GM13977 (cell line): ENCODE data around the gene PDE4D.

ENCODE experiments used
- DNase-seq: peaks from one replicate; pipeline ENCODE4 v3.0.0; 2012; ENCODE audit warnings: low spot score
- in situ Hi-C: fragments of 300-500 bp; cut with MboI; formaldehyde crosslinking; loops from one replicate; pipeline ENCODE4 v1.12.0; 2022; ENCODE audit warnings: low sequenced_read_pairs, low pct_unique_long_range_greater_than_20kb, mixed read lengths, inconsistent platforms; ENCODE audit not compliant: unreplicated experiment
- TF ChIP-seq, protein P1 (sequence below): IDR thresholded peaks from 2 replicates; pipeline ENCODE4 v1.5.1; 2012; ENCODE audit warnings: mild to moderate bottlenecking, control low read depth; ENCODE audit not compliant: insufficient read depth; ENCODE audit errors: extremely low read depth, missing control alignments

The PDE4D gene

DNA sequence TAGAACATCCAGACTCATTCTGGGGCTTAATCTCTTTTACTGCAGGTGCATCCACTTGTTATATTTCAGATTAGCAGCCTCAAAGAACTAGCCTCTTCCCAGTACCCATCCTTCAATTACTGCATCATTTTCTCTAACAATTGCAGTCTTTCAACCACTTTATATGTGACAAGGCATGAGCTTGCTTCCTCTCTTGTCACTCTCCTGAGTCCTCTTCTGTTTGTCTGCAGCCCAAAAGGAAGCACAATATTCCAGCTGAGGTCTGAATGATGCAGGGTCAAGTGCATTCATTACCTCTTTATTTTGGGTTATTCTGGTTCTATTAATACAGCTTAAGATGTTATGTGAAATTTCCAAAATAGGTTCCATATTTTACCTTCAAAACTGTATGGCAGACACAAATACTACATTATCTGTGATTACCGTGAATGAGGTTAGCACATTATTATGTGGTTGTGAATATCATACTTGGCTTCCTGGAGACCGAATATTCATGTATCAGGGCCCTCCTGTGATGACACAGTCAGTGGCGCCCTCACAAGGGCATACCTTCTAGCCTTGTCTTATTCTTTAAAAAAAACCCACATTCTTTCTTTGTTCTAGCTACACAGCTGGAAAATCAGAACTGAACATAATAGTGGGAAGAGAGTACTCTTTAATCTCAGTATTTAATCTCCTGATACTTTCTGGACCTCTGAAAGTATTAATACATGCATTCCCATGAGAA is 323.8 kb downstream of the PDE4D start:
- DNase-seq: no peak
- TF ChIP-seq, protein P1, sequence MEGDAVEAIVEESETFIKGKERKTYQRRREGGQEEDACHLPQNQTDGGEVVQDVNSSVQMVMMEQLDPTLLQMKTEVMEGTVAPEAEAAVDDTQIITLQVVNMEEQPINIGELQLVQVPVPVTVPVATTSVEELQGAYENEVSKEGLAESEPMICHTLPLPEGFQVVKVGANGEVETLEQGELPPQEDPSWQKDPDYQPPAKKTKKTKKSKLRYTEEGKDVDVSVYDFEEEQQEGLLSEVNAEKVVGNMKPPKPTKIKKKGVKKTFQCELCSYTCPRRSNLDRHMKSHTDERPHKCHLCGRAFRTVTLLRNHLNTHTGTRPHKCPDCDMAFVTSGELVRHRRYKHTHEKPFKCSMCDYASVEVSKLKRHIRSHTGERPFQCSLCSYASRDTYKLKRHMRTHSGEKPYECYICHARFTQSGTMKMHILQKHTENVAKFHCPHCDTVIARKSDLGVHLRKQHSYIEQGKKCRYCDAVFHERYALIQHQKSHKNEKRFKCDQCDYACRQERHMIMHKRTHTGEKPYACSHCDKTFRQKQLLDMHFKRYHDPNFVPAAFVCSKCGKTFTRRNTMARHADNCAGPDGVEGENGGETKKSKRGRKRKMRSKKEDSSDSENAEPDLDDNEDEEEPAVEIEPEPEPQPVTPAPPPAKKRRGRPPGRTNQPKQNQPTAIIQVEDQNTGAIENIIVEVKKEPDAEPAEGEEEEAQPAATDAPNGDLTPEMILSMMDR: no peak
- in situ Hi-C loops: no loop called here

DNA sequence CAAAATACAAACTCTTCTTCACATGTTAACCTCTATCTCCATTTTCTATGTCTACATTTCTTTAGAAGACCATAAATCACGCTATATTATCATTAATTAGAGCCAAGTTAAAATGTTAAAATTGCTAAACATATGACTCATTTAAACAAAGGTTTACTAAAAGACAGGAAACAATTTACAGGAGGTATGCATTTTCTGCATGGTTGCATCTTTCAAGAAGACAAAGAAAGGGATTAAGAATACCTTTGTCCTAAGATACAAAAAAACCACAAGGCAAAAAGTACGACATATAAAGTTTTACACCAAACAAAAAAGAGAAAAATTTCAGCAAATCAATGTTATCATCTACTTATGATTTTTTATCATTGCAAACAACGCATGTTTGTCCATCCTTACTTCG is 324.4 kb downstream of the PDE4D start:
- TF ChIP-seq, protein P1: no peak
- in situ Hi-C loops: no loop called here

DNA sequence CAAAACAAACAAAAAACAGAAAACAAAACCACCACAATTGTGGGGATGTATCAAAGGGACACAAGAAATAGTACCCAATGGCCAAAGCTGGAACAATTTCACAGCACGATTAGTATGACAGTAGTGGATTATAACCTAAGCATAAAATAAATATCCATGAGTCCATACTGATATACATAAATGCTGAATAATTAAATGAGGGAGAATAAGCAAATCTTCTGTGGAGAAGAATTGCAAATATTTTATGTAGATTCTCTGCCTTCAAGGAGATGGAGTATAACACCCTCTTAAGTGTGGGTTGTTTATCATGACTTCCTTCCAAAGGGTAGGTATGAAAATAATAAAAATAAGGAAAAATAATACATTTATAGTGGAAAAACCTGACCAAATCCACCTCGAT is 325.4 kb downstream of the PDE4D start:
- TF ChIP-seq, protein P1: no peak
- in situ Hi-C loops: no loop called here
- no peak for DNase-seq

More for the DNA sequence above, 324.4 kb downstream of the PDE4D start:
- DNase-seq: no peak

DNA sequence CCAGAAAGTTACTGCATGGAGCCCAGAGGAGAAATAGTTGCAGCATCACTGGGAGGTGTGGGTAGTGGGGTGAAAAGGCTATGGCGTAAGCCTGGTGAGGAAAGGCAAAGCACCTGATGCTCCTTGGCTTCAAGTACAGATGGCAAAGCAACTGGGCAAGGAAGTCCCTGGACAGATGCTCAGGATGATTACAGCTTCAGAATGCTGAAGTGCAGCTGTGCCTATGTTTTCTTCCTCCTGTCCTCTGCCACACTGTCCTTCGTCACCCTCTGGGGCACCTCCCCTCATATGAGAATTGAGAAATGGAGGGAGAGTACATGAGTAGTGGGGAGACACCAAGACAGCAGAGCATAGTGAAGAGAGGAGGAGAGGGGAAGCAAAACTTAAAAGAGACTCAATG is 328.0 kb downstream of the PDE4D start:
- no peak for DNase-seq
- in situ Hi-C loops: no loop called here
- TF ChIP-seq, protein P1: no peak

DNA sequence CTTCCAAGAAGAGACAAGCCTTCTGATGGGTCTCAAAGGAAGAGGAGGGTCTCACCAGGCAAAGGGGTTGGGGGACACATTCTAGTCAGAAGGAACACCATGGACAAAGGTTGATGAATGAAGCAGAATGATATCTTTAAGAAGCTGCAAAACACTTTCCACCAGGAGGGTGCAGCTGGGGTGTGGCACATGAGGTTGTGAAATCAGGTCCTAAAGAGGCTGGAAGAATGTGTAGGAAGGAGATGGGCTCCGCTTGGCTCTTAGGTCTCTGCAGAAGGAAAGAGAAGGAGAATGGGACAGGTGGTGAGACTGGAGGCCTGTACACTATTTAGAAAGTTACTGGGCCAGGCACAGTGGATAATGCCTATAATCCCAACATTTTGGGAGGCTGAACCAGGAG is 328.6 kb downstream of the PDE4D start:
- TF ChIP-seq, protein P1: no peak
- no peak for DNase-seq
- in situ Hi-C loops: no loop called here

DNA sequence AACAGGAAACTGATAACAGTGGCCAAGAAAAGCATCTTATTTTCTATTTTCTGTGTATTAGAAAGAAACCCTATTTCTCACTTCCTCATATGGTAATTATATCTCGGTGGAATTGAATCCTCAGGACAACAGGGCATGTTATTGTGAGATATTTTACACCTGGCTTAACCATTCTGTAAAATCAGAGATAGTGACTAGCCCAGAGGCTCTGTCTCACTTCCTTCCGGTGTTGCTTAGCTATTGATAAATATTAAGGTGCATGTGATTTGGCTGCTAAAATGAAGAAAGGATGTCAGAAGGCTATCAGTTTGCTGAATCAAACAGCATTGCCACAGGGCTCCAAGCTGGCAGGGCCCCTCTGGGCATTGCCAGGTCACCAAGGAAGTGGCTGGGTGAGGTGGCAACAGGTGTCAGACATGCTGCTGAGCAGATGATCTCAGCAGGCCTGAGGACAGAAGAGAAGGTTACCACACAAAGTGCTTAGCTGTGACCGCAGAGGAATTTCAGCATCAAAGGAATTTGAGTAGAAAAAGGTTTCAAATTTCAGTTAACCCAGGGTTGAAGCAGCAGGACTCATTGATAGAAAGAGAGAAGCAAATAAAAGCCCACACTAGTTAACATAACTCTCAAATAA is 330.7 kb downstream of the PDE4D start:
- TF ChIP-seq, protein P1: no peak
- peak; percentile 40 for DNase-seq
- in situ Hi-C loops: no loop called here

DNA sequence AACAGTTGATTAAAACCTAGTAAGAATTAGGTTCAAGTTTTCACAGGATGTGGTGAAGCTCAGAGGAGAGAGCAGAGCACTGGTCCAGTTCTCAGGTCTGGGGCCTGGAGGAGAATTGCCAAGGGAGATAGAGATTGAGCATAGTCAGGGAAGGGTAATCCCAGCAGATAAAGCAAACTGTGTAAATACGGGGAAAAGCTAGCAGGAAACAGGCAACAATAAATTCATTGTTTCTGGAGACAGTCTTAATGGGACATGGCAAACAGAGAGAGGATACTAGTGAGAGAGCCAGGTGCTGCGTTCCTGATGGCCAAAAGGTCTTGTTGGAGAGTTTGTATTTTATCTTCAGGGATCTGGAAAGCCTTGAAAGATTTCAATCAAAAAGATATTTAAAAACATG is 333.0 kb downstream of the PDE4D start:
- TF ChIP-seq, protein P1: no peak
- in situ Hi-C loops: no loop called here
- DNase-seq: no peak
